Motor neuron (in vitro differentiated cells): ENCODE data around the gene FAM25A. TPM values are rescaled to one million over a fixed set of nuclear protein-coding genes. Genes with fewer than 3 reads are reported as not detected.
"Not testable (repeated sequence)": the region's sequence is repeated elsewhere in the genome, so short reads cannot be mapped to it uniquely, and the experiment has no call there.

Experiments
- ATAC-seq, 8 experiments: fragments of 200-7000 bp; cut with Tn5 transposase; replicated peaks in 6 of 8; 2 replicates each; pipeline ENCODE4 v1.8.0; 2021; ENCODE audit warnings: mild to moderate bottlenecking in 8 of 8, moderate library complexity in 8 of 8
- H3K27ac ChIP-seq, 2 donors: fragments of 250-450 bp; sonication (Bioruptor Pico); 2 replicates each; pipeline ENCODE4 v1.9.0; 2021; ENCODE audit warnings: antibody characterized with exemption in 2 of 2, mild to moderate bottlenecking in 2 of 2, moderate library complexity in 1 of 2
- H3K4me1 ChIP-seq, 2 donors: fragments of 250-450 bp; sonication (Bioruptor Pico); replicated peaks in 1 of 2; 2 replicates each; pipeline ENCODE4 v1.6.1; 2021; ENCODE audit warnings: antibody characterized with exemption in 2 of 2, mild to moderate bottlenecking in 2 of 2, moderate library complexity in 1 of 2
- H3K4me3 ChIP-seq, 5 donors: fragments of 250-450 bp; sonication (Bioruptor Pico); 2 replicates each; pipeline ENCODE4 v1.9.0; 2021; ENCODE audit warnings: antibody characterized with exemption in 5 of 5, mild to moderate bottlenecking in 5 of 5, moderate library complexity in 4 of 5
- WGBS, 10 experiments: fragments of 450-650 bp; shearing (Covaris generic); methylation state at CpG; one replicate each; pipeline ENCODE4 v1.0.0; 2022; 5-methylcytosine and 5-hydroxymethylcytosine counted together
- in situ Hi-C, 9 experiments: fragments of 400-800 bp; cut with MboI; loops; one replicate each; pipeline ENCODE4 v1.15.0; 2021; ENCODE audit warnings: low sequenced_read_pairs in 9 of 9, low pct_unique_long_range_greater_than_20kb in 2 of 9; ENCODE audit not compliant: unreplicated experiment in 9 of 9
- total RNA-seq, 8 experiments: library from RNA; unstranded; fragments of 300-600 nt; gene quantifications; 2 replicates each; pipeline versions ENCODE4 v1.2.3 to v1.2.4, GENCODE V29; 2022

The FAM25A gene
- total RNA-seq, 8 experiments from 2014 or later = not detected

DNA sequence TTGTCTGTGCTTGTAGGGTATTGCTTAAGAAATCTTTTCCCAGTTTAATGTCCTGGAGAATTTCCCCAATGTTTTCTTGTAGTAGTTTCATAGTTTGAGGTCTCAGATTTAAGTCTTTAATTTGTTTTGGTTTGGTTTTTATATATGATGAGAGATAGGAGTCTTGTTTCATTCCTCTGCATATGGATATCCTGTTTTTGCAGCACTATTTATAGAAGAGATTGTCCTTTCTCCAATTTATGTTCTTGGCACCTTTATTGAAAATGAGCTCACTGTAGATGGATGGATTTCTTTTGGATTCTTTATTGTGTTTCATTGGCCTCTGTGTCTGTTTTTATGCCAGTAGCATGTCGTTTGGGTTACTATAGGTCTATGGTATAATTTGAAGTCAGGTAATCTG is 31.6 kb upstream of the FAM25A start:
- Histone ChIP-seq H3K4me3 (no peak overlapping the region), H3K27ac (no peak overlapping the region), H3K4me1 (no peaks in the 10 kb centered on the region)
- in situ Hi-C loops = no loop called here
- 0 to 100% (median 52%) methylated on average over 1 of the region's 1 CpG; no CpG with 5 or more reads in 4 of the 10 experiments for WGBS, 10 experiments
- ATAC-seq = no peak

DNA sequence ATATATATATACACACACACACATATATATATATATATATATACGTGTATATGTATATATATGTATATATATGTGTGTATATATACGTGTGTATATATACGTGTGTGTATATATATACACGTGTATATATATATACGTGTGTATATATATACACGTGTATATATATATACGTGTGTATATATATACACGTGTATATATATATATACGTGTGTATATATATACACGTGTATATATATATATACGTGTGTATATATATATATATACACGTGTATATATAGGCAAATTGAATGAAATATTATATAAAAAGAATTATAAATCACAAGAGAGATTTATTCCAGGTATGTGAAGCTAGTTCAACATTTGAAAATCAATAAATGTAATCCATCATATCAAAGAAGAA is 28.7 kb upstream of the FAM25A start:
- in situ Hi-C loops, H3K4me1 ChIP-seq, ATAC-seq, H3K27ac ChIP-seq, H3K4me3 ChIP-seq: not testable (repeated sequence)
- WGBS, 10 experiments = 17 to 95% (median 81%) methylated on average over 1 to 6 of the region's 12 CpGs; no CpG with 5 or more reads in 4 of the 10 experiments

- Histone ChIP-seq H3K4me1 (no peaks in the 10 kb centered on the region), H3K27ac (no peak overlapping the region), H3K4me3 (no peak overlapping the region)
- in situ Hi-C loops = no loop called here
- ATAC-seq = no peak
These were observed 27.6 kb upstream of the FAM25A start for GRCh38 chr10:86992456-86992855.

GRCh38 chr10:86992929-86993328 is 27.2 kb upstream of the FAM25A start:
- no peaks in the 10 kb centered on the region for H3K4me1 ChIP-seq
- no peak for ATAC-seq
- H3K27ac ChIP-seq = no peak overlapping the region
- H3K4me3 ChIP-seq = no peak overlapping the region
- 80 to 100% (median 92%) methylated on average over 1 to 2 of the region's 2 CpGs; no CpG with 5 or more reads in 2 of the 10 experiments for WGBS, 10 experiments
- in situ Hi-C loops = no loop called here

GRCh38 chr10:86999802-87000403 is 20.2 kb upstream of the FAM25A start:
- H3K27ac ChIP-seq, ATAC-seq, in situ Hi-C loops, H3K4me3 ChIP-seq, H3K4me1 ChIP-seq: not testable (repeated sequence)
- WGBS, 10 experiments = 38 to 100% (median 71%) methylated on average over 1 to 4 of the region's 6 CpGs; no CpG with 5 or more reads in 3 of the 10 experiments

GRCh38 chr10:87000491-87000890 is 19.6 kb upstream of the FAM25A start:
- in situ Hi-C loops = no loop called here
- 36 to 90% (median 60%) methylated on average over 1 to 3 of the region's 3 CpGs; no CpG with 5 or more reads in 2 of the 10 experiments for WGBS, 10 experiments
- Histone ChIP-seq H3K27ac (no peak overlapping the region), H3K4me3 (no peak overlapping the region), H3K4me1 (no peaks in the 10 kb centered on the region)
- ATAC-seq = peak in 6 of 8 experiments; percentile 16 to 55 (median 33)

- H3K4me3 ChIP-seq, in situ Hi-C loops, ATAC-seq, H3K4me1 ChIP-seq, H3K27ac ChIP-seq: not testable (repeated sequence)
- WGBS, 10 experiments = no CpG with 5 or more reads among the region's 1 CpG
These were observed 13.0 kb upstream of the FAM25A start for GRCh38 chr10:87007124-87007523.

DNA sequence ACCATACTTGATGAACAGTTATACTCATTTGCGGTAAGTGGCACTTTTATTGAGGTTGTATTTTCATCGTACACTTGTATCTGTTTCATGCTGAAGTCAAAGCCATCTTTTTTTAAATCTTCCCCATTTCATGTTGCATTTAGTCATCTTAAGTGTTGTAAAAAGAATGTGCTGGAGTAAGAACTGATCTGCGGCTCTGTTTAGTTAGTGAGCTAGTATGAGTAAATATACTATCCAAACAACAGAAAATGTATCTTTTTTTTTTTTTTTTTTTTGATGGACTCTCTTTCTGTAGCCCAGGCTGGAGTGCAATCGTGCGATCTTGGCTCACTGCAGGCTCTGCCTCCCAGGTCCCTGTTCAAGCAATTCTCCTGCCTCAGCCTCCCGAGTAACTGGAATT is 12.4 kb upstream of the FAM25A start:
- WGBS, 10 experiments = 90% methylated on average over 2 of the region's 6 CpGs; no CpG with 5 or more reads in 9 of the 10 experiments
- H3K4me3 ChIP-seq, H3K4me1 ChIP-seq, H3K27ac ChIP-seq, in situ Hi-C loops, ATAC-seq: not testable (repeated sequence)

- in situ Hi-C loops, H3K4me3 ChIP-seq, H3K27ac ChIP-seq, ATAC-seq, H3K4me1 ChIP-seq: not testable (repeated sequence)
- WGBS, 10 experiments = 78 to 100% (median 92%) methylated on average over 1 to 6 of the region's 7 CpGs; no CpG with 5 or more reads in 3 of the 10 experiments
These were observed 11.8 kb upstream of the FAM25A start for GRCh38 chr10:87008303-87008702.

DNA sequence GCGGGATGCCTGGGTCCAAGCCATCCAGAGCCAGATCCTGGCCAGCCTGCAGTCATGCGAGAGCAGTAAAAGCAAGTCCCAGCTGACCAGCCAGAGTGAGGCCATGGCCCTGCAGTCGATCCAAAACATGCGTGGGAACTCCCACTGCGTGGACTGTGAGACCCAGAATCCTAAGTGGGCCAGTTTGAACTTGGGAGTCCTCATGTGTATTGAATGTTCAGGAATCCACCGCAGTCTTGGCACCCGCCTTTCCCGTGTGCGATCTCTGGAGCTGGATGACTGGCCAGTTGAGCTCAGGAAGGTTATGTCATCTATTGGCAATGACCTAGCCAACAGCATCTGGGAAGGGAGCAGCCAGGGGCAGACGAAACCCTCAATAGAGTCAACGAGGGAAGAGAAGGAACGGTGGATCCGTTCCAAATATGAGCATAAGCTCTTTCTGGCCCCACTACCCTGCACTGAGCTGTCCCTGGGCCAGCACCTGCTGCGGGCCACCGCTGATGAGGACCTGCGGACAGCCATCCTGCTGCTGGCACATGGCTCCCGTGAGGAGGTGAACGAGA is 10.9 kb upstream of the FAM25A start:
- in situ Hi-C loops, H3K4me1 ChIP-seq, H3K4me3 ChIP-seq, ATAC-seq, H3K27ac ChIP-seq: not testable (repeated sequence)
- WGBS, 10 experiments = 83 to 100% (median 85%) methylated on average over 1 to 4 of the region's 18 CpGs; no CpG with 5 or more reads in 7 of the 10 experiments

GRCh38 chr10:87013528-87013927 is 6.6 kb upstream of the FAM25A start:
- H3K27ac ChIP-seq, H3K4me1 ChIP-seq, in situ Hi-C loops, H3K4me3 ChIP-seq, ATAC-seq: not testable (repeated sequence)
- WGBS, 10 experiments = no CpG with 5 or more reads among the region's 3 CpGs

DNA sequence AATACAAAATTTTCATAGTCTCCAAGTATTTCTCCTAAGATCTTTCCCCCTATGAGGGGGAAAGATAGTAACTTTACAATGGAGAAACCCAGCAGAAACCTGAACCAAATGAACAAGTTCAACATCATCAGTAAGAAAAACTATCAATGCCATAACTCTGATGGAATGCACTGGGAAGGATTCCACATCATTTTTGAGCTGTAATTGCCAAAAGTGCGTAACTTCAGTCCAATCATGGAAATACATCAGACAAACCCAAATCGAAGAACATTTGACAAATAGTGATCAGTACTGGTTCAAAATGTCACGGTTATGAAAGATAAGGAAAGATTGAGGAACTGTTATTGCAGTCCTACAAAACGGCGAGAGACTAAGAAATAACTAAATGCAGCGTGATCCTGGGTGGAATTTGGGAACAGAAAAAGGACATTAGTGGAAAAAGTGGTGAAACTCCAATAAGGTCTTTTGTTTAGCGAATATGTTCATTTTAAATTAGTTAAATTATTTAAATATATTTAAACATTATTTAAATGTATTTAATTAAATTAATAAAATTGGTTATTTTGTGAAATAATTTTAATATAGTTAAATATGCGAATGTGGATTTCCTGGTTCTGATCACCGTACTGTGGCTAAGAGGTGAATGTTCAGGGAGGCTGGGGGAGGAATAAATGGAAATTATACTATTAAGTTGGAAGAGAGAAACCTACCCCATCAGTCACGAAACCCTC is 4.9 kb upstream of the FAM25A start:
- ATAC-seq, H3K27ac ChIP-seq, H3K4me1 ChIP-seq, in situ Hi-C loops, H3K4me3 ChIP-seq: not testable (repeated sequence)
- WGBS, 10 experiments = 40 to 90% (median 80%) methylated on average over 1 to 3 of the region's 10 CpGs; no CpG with 5 or more reads in 5 of the 10 experiments

GRCh38 chr10:87018127-87018526 is 2.0 kb upstream of the FAM25A start:
- no CpG with 5 or more reads among the region's 6 CpGs for WGBS, 10 experiments
- H3K27ac ChIP-seq, in situ Hi-C loops, ATAC-seq, H3K4me3 ChIP-seq, H3K4me1 ChIP-seq: not testable (repeated sequence)
